HepG2 (cell line): ENCODE data around the gene SYNJ2. TPM values are rescaled to one million over a fixed set of nuclear protein-coding genes. Genes with fewer than 3 reads are reported as not detected.

ENCODE experiments used
- BRD4 ChIP-seq: sonication (generic); formaldehyde crosslinking; IDR thresholded peaks from 2 replicates; pipeline ENCODE4 v1.4.0; 2020; ENCODE audit warnings: missing genetic modification reagents
- CREBL2 ChIP-seq: sonication (generic); formaldehyde crosslinking; IDR thresholded peaks from 2 replicates; pipeline ENCODE4 v1.8.1; 2023; ENCODE audit warnings: missing genetic modification reagents, mild to moderate bottlenecking, borderline replicate concordance
- CREM ChIP-seq, 2 experiments: sonication (generic) in 1 of 2; formaldehyde crosslinking in 1 of 2; IDR thresholded peaks; 2 replicates each; pipeline versions ENCODE4 v1.4.0 to v1.6.1; 2016 to 2020; ENCODE audit warnings: antibody characterized with exemption in 1 of 2, mild to moderate bottlenecking in 1 of 2, missing genetic modification reagents in 1 of 2
- DDIT3 ChIP-seq: sonication (generic); formaldehyde crosslinking; IDR thresholded peaks from 2 replicates; pipeline ENCODE4 v1.4.0; 2020; ENCODE audit warnings: mild to moderate bottlenecking, missing genetic modification reagents
- ETV6 ChIP-seq: sonication (generic); formaldehyde crosslinking; conservative IDR thresholded peaks from 2 replicates; pipeline ENCODE4 v1.4.0; 2020; ENCODE audit warnings: missing genetic modification reagents
- FIP1L1 ChIP-seq: fragments of 200-400 bp; formaldehyde crosslinking; IDR thresholded peaks from 2 replicates; pipeline ENCODE4 v1.6.1; 2018; ENCODE audit warnings: low read depth, mild to moderate bottlenecking, low read length, moderate library complexity, borderline replicate concordance; ENCODE audit not compliant: insufficient read depth
- GATA4 ChIP-seq: sonication (generic); IDR thresholded peaks from 2 replicates; pipeline ENCODE4 v1.6.1; 2016; ENCODE audit warnings: antibody characterized with exemption, low read depth, borderline replicate concordance
- KIAA2018 ChIP-seq: sonication (generic); formaldehyde crosslinking; IDR thresholded peaks from 2 replicates; pipeline ENCODE4 v1.5.0; 2020; ENCODE audit warnings: mild to moderate bottlenecking, missing genetic modification reagents, borderline replicate concordance
- MBNL3 ChIP-seq: fragments of 250-450 bp; sonication (Bioruptor Pico); conservative IDR thresholded peaks from 2 replicates; pipeline ENCODE4 v1.8.0; 2022; ENCODE audit warnings: mild to moderate bottlenecking, inconsistent platforms
- MIER3 ChIP-seq: IDR thresholded peaks from 2 replicates; pipeline ENCODE4 v1.6.1; 2016; ENCODE audit warnings: missing compliant biosample characterization, borderline replicate concordance
- PHB2 ChIP-seq: fragments of 450-650 bp; IDR thresholded peaks from 2 replicates; pipeline ENCODE4 v1.6.1; 2018; ENCODE audit not compliant: partially characterized antibody
- SMAD3 ChIP-seq: sonication (generic); formaldehyde crosslinking; IDR thresholded peaks from 2 replicates; pipeline ENCODE4 v1.4.0; 2020; ENCODE audit warnings: missing genetic modification reagents
- TIGD3 ChIP-seq: sonication (generic); formaldehyde crosslinking; IDR thresholded peaks from 2 replicates; pipeline ENCODE4 v1.5.1; 2020; ENCODE audit warnings: mild to moderate bottlenecking, missing genetic modification reagents, borderline replicate concordance
- ZC3H4 ChIP-seq: sonication (generic); formaldehyde crosslinking; IDR thresholded peaks from 2 replicates; pipeline ENCODE4 v1.4.0; 2020; ENCODE audit warnings: missing genetic modification reagents, borderline replicate concordance
- ZFP90 ChIP-seq: sonication (generic); formaldehyde crosslinking; IDR thresholded peaks from 2 replicates; pipeline ENCODE4 v1.8.0; 2022; ENCODE audit warnings: missing genetic modification reagents, mild to moderate bottlenecking, inconsistent platforms, borderline replicate concordance
- ZNF296 ChIP-seq: sonication (generic); formaldehyde crosslinking; conservative IDR thresholded peaks from 2 replicates; pipeline ENCODE4 v1.5.0; 2020; ENCODE audit warnings: mild to moderate bottlenecking, missing genetic modification reagents
- polyA plus RNA-seq, 8 experiments: library from polyadenylated mRNA; depleted of rRNA in 3 of 8; stranded (reverse) in 7 of 8; unstranded in 1 of 8; fragments of >200 nt; fragmentation: Illumina TruSeq in 4 of 8; extraction: Trizol in 4 of 8; gene quantifications; 2 replicates each; pipeline versions ENCODE4 v1.2.1 to v1.2.3, GENCODE V29; 2011 to 2016; ENCODE audit warnings: low read depth in 4 of 8, missing spikeins in 1 of 8, mixed read lengths in 1 of 8; ENCODE audit not compliant: insufficient read depth in 1 of 8
- total RNA-seq, 5 experiments: library from RNA; depleted of rRNA; stranded (reverse); fragments of >200 nt; fragmentation: Illumina TruSeq; extraction: Trizol; gene quantifications; 2 replicates each; pipeline ENCODE4 v1.2.3, GENCODE V29; 2016; ENCODE audit warnings: low read depth in 1 of 5

SYNJ2 gene
- total and polyA plus RNA-seq, 2 of the 13 experiments (the other 11 are each of a cell fraction or from before 2014, with no cell fraction given): 39.1 to 57.6 TPM

GRCh38 chr6:157982563-157983405 is 1.1 kb downstream of the SYNJ2 start (continued):
- no peak for TF ChIP-seq GATA4
- no peak for TF ChIP-seq BRD4 (CRISPR knock-in tag)
- TF ChIP-seq MBNL3 (CRISPR knock-in tag): no peak
- peak; percentile 57; the same call in 1 of the 2 replicates for TF ChIP-seq ETV6 (CRISPR knock-in tag)
- TF ChIP-seq ZFP90 (CRISPR knock-in tag): no peak
- 0 out of 2 replicates have a peak, but pooled peaks have one; percentile 28 for TF ChIP-seq ZNF296 (CRISPR knock-in tag)
- TF ChIP-seq PHB2: no peak
- no peak for TF ChIP-seq CREM (IDR thresholded peaks at IDR 0.05)
- TF ChIP-seq CREM (CRISPR knock-in tag; IDR thresholded peaks at IDR 0.05): no peak
- no peak for TF ChIP-seq CREBL2 (CRISPR knock-in tag)
- no peak for TF ChIP-seq TIGD3 (CRISPR knock-in tag)
- peak; percentile 59; the same call in 1 of the 2 replicates for TF ChIP-seq MIER3 (CRISPR knock-in tag)
- no peak for TF ChIP-seq SMAD3
- TF ChIP-seq DDIT3 (CRISPR knock-in tag): no peak
- TF ChIP-seq KIAA2018: no peak
- TF ChIP-seq ZC3H4 (CRISPR knock-in tag): no peak; the same call in 1 of the 2 replicates
- no peak for TF ChIP-seq FIP1L1
